HG03460 (cell line): ENCODE data around the gene RHBDD2.

ENCODE experiments used
- ATAC-seq: cut with Tn5 transposase; IDR thresholded peaks from one replicate; pipeline ENCODE4 v1.9.1; 2021; ENCODE audit not compliant: unreplicated experiment

RHBDD2 gene

GRCh38 chr7:75916259-75916658 is 37.4 kb downstream of the RHBDD2 start:
- ATAC-seq: no peak

GRCh38 chr7:75916685-75917634 is 38.1 kb downstream of the RHBDD2 start:
- ATAC-seq: no peak

GRCh38 chr7:75920431-75921161 is 41.8 kb downstream of the RHBDD2 start:
- ATAC-seq: no peak

GRCh38 chr7:75921479-75921878 is 42.6 kb downstream of the RHBDD2 start:
- ATAC-seq: no peak

- ATAC-seq: no peak
Observed at GRCh38 chr7:75922966-75923603, 44.3 kb downstream of the RHBDD2 start.

- ATAC-seq: no peak
Observed at GRCh38 chr7:75924256-75924655, 45.4 kb downstream of the RHBDD2 start.

- no peak for ATAC-seq
Observed at GRCh38 chr7:75924889-75925288, 46.1 kb downstream of the RHBDD2 start.

- no peak for ATAC-seq
Observed at GRCh38 chr7:75925717-75926435, 47.0 kb downstream of the RHBDD2 start.

GRCh38 chr7:75928568-75928914 is 49.7 kb downstream of the RHBDD2 start:
- ATAC-seq: peak; percentile 95

GRCh38 chr7:75931680-75932079 is 52.8 kb downstream of the RHBDD2 start:
- no peak for ATAC-seq

GRCh38 chr7:75937958-75938786 is 59.3 kb downstream of the RHBDD2 start:
- no peak for ATAC-seq
